PC-9 (cell line): ENCODE results near the gene GAP43. TPM values are rescaled to one million over a fixed set of nuclear protein-coding genes. Genes with fewer than 3 reads are reported as not detected.

Source experiments
- BruUV-seq: library from RNA; stranded (reverse); fragments of 400-500 nt; replicated peaks from 2 replicates; lab custom pipeline; 2021; lab: Mats Ljungman, UMichigan
- CTCF ChIA-PET: fragments of 300-600 bp; sonication (Branson Sonifier 250); formaldehyde crosslinking; loops from one replicate; lab custom pipeline; 2022; ENCODE audit warnings: antibody characterized with exemption; lab: Charles Lee
- POLR2A ChIA-PET: fragments of 300-600 bp; sonication (Branson Sonifier 250); formaldehyde crosslinking; loops from one replicate; lab custom pipeline; 2022; ENCODE audit warnings: antibody characterized with exemption; ENCODE audit not compliant: unreplicated experiment; lab: Charles Lee
- DNase-seq, 2 experiments: peaks; one replicate each; pipeline versions ENCODE4 v3.0.0 to v3.0.0-alpha.2; 2015 to 2022; ENCODE audit warnings: mixed read lengths in 1 of 2
- H2AFZ ChIP-seq: fragments of 200-600 bp; sonication (generic); 2 replicates; pipeline ENCODE4 v1.8.1; 2017; ENCODE audit warnings: antibody characterized with exemption
- H3F3A ChIP-seq: fragments of 200-600 bp; sonication (generic); 2 replicates; pipeline ENCODE4 v1.8.1; 2017; ENCODE audit warnings: antibody characterized with exemption, mild to moderate bottlenecking, low read depth; ENCODE audit not compliant: insufficient read depth
- H3K27ac ChIP-seq: fragments of 200-600 bp; sonication (generic); 2 replicates; pipeline ENCODE4 v1.6.1; 2016; ENCODE audit warnings: mixed run types
- H3K27me3 ChIP-seq: fragments of 200-600 bp; sonication (generic); 2 replicates; pipeline ENCODE4 v1.6.1; 2016; ENCODE audit warnings: low read depth, mixed run types; ENCODE audit not compliant: insufficient read depth
- H3K36me3 ChIP-seq: fragments of 200-600 bp; sonication (generic); 2 replicates; pipeline ENCODE4 v1.6.1; 2016; ENCODE audit warnings: low read depth, mixed run types
- H3K4me1 ChIP-seq: fragments of 200-600 bp; sonication (generic); replicated peaks from 2 replicates; pipeline ENCODE4 v1.6.1; 2016; ENCODE audit warnings: mixed run types; ENCODE audit not compliant: insufficient read depth
- H3K4me2 ChIP-seq: fragments of 200-600 bp; sonication (generic); 2 replicates; pipeline ENCODE4 v1.6.1; 2017; ENCODE audit warnings: mixed run types
- H3K4me3 ChIP-seq: fragments of 200-600 bp; sonication (generic); 2 replicates; pipeline ENCODE4 v1.6.1; 2016; ENCODE audit warnings: mixed run types
- H3K79me2 ChIP-seq: fragments of 200-600 bp; sonication (generic); 2 replicates; pipeline ENCODE4 v1.6.1; 2017; ENCODE audit warnings: low read depth, mixed run types
- H3K9me2 ChIP-seq: fragments of 200-600 bp; sonication (generic); 2 replicates; pipeline ENCODE4 v1.8.1; 2017; ENCODE audit warnings: mild to moderate bottlenecking; ENCODE audit not compliant: insufficient read depth
- H3K9me3 ChIP-seq: fragments of 200-600 bp; sonication (generic); 2 replicates; pipeline ENCODE4 v1.8.1; 2016; ENCODE audit warnings: low read depth; ENCODE audit not compliant: insufficient read depth
- H4K20me1 ChIP-seq: fragments of 200-600 bp; sonication (generic); 2 replicates; pipeline ENCODE4 v1.8.1; 2017; ENCODE audit not compliant: insufficient read depth
- EZH2 ChIP-seq: fragments of 200-600 bp; sonication (generic); IDR thresholded peaks from 2 replicates; pipeline ENCODE4 v1.8.0; 2017; ENCODE audit warnings: antibody characterized with exemption, low read depth
- intact Hi-C: fragments of 100-400 bp; cut with micrococcal nuclease; formaldehyde crosslinking; loops from one replicate; pipeline ENCODE4 v1.10.0; 2022; ENCODE audit not compliant: unreplicated experiment
- total RNA-seq: library from RNA; stranded (reverse); gene quantifications from 2 replicates; pipeline ENCODE4 v1.2.3, GENCODE V29; 2021
- TF ChIP-seq, protein P1 (sequence below): fragments of 200-600 bp; sonication (generic); conservative IDR thresholded peaks from 2 replicates; pipeline ENCODE4 v1.6.1; 2017; ENCODE audit warnings: mixed run types, antibody characterized with exemption, mild to moderate bottlenecking, moderate library complexity

The GAP43 gene
- total RNA-seq, 1 experiment from 2014 or later = not detected

GRCh38 chr3:115651087-115651486 is 27.8 kb downstream of the GAP43 start:
- Histone ChIP-seq H3K27ac (no peak overlapping the region), H2AFZ (no peak overlapping the region), H3K4me1 (no peaks in the 10 kb centered on the region), H3K4me3 (no peak overlapping the region), H3K4me2 (no peak overlapping the region), H4K20me1 (no peaks in the 10 kb centered on the region), H3F3A (no peaks in the 10 kb centered on the region), H3K9me3 (no peaks in the 10 kb centered on the region), H3K27me3 (no peaks in the 10 kb centered on the region), H3K9me2 (no peaks in the 10 kb centered on the region), H3K36me3 (no peaks in the 10 kb centered on the region), H3K79me2 (no peaks in the 10 kb centered on the region)
- BruUV-seq = no TSS peak
- TF ChIP-seq, protein P1, sequence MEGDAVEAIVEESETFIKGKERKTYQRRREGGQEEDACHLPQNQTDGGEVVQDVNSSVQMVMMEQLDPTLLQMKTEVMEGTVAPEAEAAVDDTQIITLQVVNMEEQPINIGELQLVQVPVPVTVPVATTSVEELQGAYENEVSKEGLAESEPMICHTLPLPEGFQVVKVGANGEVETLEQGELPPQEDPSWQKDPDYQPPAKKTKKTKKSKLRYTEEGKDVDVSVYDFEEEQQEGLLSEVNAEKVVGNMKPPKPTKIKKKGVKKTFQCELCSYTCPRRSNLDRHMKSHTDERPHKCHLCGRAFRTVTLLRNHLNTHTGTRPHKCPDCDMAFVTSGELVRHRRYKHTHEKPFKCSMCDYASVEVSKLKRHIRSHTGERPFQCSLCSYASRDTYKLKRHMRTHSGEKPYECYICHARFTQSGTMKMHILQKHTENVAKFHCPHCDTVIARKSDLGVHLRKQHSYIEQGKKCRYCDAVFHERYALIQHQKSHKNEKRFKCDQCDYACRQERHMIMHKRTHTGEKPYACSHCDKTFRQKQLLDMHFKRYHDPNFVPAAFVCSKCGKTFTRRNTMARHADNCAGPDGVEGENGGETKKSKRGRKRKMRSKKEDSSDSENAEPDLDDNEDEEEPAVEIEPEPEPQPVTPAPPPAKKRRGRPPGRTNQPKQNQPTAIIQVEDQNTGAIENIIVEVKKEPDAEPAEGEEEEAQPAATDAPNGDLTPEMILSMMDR = no peak
- no peak for TF ChIP-seq EZH2
- intact Hi-C loops = no loop called here
- POLR2A ChIA-PET = no interaction called here
- DNase-seq = no peak
- CTCF ChIA-PET = no interaction called here

- Histone ChIP-seq H2AFZ (no peak overlapping the region), H3K4me2 (no peak overlapping the region), H3K9me3 (no peaks in the 10 kb centered on the region), H3K4me3 (no peak overlapping the region), H3F3A (no peaks in the 10 kb centered on the region), H3K36me3 (no peaks in the 10 kb centered on the region), H3K27ac (no peak overlapping the region), H4K20me1 (no peaks in the 10 kb centered on the region), H3K79me2 (no peaks in the 10 kb centered on the region), H3K27me3 (no peaks in the 10 kb centered on the region), H3K9me2 (no peaks in the 10 kb centered on the region), H3K4me1 (no peaks in the 10 kb centered on the region)
- intact Hi-C loops = no loop called here
- ChIA-PET CTCF (no interaction called here), POLR2A (no interaction called here)
- BruUV-seq = no TSS peak
- DNase-seq = no peak
- no peak for TF ChIP-seq EZH2
- TF ChIP-seq, protein P1 = no peak
Observed at GRCh38 chr3:115651599-115651998, 28.3 kb downstream of the GAP43 start.

GRCh38 chr3:115652738-115653137 is 29.4 kb downstream of the GAP43 start:
- no peaks in the 10 kb centered on the region for H3K36me3 ChIP-seq
- no peak for TF ChIP-seq EZH2
- TF ChIP-seq, protein P1 = no peak
- H3K27ac ChIP-seq = no peak overlapping the region
- H3F3A ChIP-seq = no peaks in the 10 kb centered on the region
- BruUV-seq = no TSS peak
- POLR2A ChIA-PET = no interaction called here
- CTCF ChIA-PET = no interaction called here
- intact Hi-C loops = no loop called here
- H3K79me2 ChIP-seq = no peaks in the 10 kb centered on the region
- H3K4me3 ChIP-seq = no peak overlapping the region
- no peaks in the 10 kb centered on the region for H3K27me3 ChIP-seq
- no peaks in the 10 kb centered on the region for H3K9me3 ChIP-seq
- H3K4me2 ChIP-seq = no peak overlapping the region
- no peak overlapping the region for H2AFZ ChIP-seq
- peaks cover 2% of the 10 kb centered on the region; the same call in 1 of the 2 replicates for H3K4me1 ChIP-seq
- H3K9me2 ChIP-seq = no peaks in the 10 kb centered on the region
- H4K20me1 ChIP-seq = no peaks in the 10 kb centered on the region
- no peak for DNase-seq
